Type B pancreatic cell (in vitro differentiated cells): ENCODE results near the gene WWTR1. TPM values are rescaled to one million over a fixed set of nuclear protein-coding genes. Genes with fewer than 3 reads are reported as not detected.

Experiments
- DNase-seq: peaks from one replicate; pipeline ENCODE4 v3.0.0; 2021; ENCODE audit warnings: mixed read lengths; ENCODE audit not compliant: unreplicated experiment; ENCODE audit errors: extremely low spot score
- H3K27ac Mint-ChIP-seq: 2 replicates; pipeline ENCODE4 v1.8.0; 2021; ENCODE audit warnings: mild to moderate bottlenecking, mixed read lengths
- H3K27me3 Mint-ChIP-seq: 2 replicates; pipeline ENCODE4 v1.8.0; 2021; ENCODE audit warnings: mixed read lengths
- H3K36me3 Mint-ChIP-seq: 2 replicates; pipeline ENCODE4 v1.8.0; 2021; ENCODE audit warnings: mixed read lengths
- H3K4me1 Mint-ChIP-seq: one replicate; pipeline ENCODE4 v1.8.0; 2021; ENCODE audit warnings: mixed read lengths; ENCODE audit not compliant: unreplicated experiment
- H3K4me3 Mint-ChIP-seq: 2 replicates; pipeline ENCODE4 v1.8.0; 2021; ENCODE audit warnings: mild to moderate bottlenecking, mixed read lengths
- H3K9me3 Mint-ChIP-seq: 2 replicates; pipeline ENCODE4 v1.8.0; 2021; ENCODE audit warnings: mixed read lengths
- total RNA-seq: library from RNA; stranded (reverse); gene quantifications from 2 replicates; pipeline ENCODE4 v1.2.1, GENCODE V29; 2021; ENCODE audit warnings: low replicate concordance
- TF ChIP-seq, protein P1 (sequence below): fragments of 200-600 bp; sonication (generic); conservative IDR thresholded peaks from 2 replicates; pipeline ENCODE4 v1.5.0; 2021; ENCODE audit warnings: antibody characterized with exemption, mild to moderate bottlenecking

Gene WWTR1
- total RNA-seq, 1 donor from 2014 or later, result 65.0 TPM

- Mint-ChIP-seq H3K9me3 (no peaks in the 10 kb centered on the region), H3K27ac (peak overlapping the region; percentile 14), H3K4me3 (peak overlapping the region; percentile 68), H3K36me3 (peaks cover 18% of the 10 kb centered on the region), H3K4me1 (peaks cover 44% of the 10 kb centered on the region), H3K27me3 (no peaks in the 10 kb centered on the region)
- no peak for DNase-seq
- TF ChIP-seq, protein P1, sequence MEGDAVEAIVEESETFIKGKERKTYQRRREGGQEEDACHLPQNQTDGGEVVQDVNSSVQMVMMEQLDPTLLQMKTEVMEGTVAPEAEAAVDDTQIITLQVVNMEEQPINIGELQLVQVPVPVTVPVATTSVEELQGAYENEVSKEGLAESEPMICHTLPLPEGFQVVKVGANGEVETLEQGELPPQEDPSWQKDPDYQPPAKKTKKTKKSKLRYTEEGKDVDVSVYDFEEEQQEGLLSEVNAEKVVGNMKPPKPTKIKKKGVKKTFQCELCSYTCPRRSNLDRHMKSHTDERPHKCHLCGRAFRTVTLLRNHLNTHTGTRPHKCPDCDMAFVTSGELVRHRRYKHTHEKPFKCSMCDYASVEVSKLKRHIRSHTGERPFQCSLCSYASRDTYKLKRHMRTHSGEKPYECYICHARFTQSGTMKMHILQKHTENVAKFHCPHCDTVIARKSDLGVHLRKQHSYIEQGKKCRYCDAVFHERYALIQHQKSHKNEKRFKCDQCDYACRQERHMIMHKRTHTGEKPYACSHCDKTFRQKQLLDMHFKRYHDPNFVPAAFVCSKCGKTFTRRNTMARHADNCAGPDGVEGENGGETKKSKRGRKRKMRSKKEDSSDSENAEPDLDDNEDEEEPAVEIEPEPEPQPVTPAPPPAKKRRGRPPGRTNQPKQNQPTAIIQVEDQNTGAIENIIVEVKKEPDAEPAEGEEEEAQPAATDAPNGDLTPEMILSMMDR, result no peak
These were observed 103.9 kb downstream of the WWTR1 start for GRCh38 chr3:149553781-149554451.

- no peak overlapping the region for H3K27ac Mint-ChIP-seq
- H3K4me1 Mint-ChIP-seq, result peaks cover 52% of the 10 kb centered on the region
- H3K36me3 Mint-ChIP-seq, result peaks cover 18% of the 10 kb centered on the region
- DNase-seq, result no peak
- TF ChIP-seq, protein P1, result no peak
- H3K4me3 Mint-ChIP-seq, result peak overlapping the region; percentile 25
- H3K27me3 Mint-ChIP-seq, result no peaks in the 10 kb centered on the region
- no peaks in the 10 kb centered on the region for H3K9me3 Mint-ChIP-seq
These were observed 105.1 kb downstream of the WWTR1 start for GRCh38 chr3:149552700-149553099.

GRCh38 chr3:149551500-149551899 lies 106.3 kb downstream of the WWTR1 start:
- Mint-ChIP-seq H3K4me3 (no peak overlapping the region), H3K9me3 (no peaks in the 10 kb centered on the region), H3K27me3 (no peaks in the 10 kb centered on the region), H3K27ac (peak overlapping the region; percentile 56), H3K36me3 (peaks cover 18% of the 10 kb centered on the region), H3K4me1 (peaks cover 57% of the 10 kb centered on the region)
- TF ChIP-seq, protein P1, result no peak
- no peak for DNase-seq

DNA sequence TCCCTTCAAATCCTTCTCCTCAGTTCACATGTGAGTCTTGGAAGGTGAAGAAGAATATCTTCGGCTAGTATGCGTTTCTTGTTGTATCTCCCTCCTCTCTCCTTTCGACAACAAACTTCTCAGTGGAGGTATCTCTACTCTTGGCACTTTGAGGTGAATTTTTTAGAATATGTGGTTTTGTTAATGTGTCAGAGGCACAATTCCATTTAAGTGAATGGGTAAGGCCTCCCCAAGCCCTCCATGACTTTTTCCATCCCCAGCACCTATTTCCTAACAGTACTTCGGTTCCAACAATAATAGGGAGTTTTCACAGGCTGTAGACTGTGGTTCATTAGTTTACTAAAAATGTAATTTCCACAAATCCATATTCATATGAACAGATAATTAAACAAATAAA lies 109.2 kb downstream of the WWTR1 start:
- H3K27me3 Mint-ChIP-seq, result no peaks in the 10 kb centered on the region
- H3K4me1 Mint-ChIP-seq, result peaks cover 44% of the 10 kb centered on the region
- H3K9me3 Mint-ChIP-seq, result no peaks in the 10 kb centered on the region
- peaks cover 30% of the 10 kb centered on the region for H3K36me3 Mint-ChIP-seq
- TF ChIP-seq, protein P1, result no peak
- DNase-seq, result no peak
- no peak overlapping the region for H3K4me3 Mint-ChIP-seq
- H3K27ac Mint-ChIP-seq, result no peak overlapping the region

- H3K4me1 Mint-ChIP-seq, result peaks cover 41% of the 10 kb centered on the region
- H3K36me3 Mint-ChIP-seq, result peaks cover 30% of the 10 kb centered on the region
- TF ChIP-seq, protein P1, result no peak
- DNase-seq, result no peak
- no peak overlapping the region for H3K27ac Mint-ChIP-seq
- no peak overlapping the region for H3K4me3 Mint-ChIP-seq
- no peaks in the 10 kb centered on the region for H3K27me3 Mint-ChIP-seq
- no peaks in the 10 kb centered on the region for H3K9me3 Mint-ChIP-seq
These were observed 109.7 kb downstream of the WWTR1 start for GRCh38 chr3:149547954-149548668.
